Measurements from ENCODE around the gene EGLN3.
"Not testable (repeated sequence)": the region's sequence is repeated elsewhere in the genome, so short reads cannot be mapped to it uniquely, and the experiment has no call there.

EGLN3 gene

DNA sequence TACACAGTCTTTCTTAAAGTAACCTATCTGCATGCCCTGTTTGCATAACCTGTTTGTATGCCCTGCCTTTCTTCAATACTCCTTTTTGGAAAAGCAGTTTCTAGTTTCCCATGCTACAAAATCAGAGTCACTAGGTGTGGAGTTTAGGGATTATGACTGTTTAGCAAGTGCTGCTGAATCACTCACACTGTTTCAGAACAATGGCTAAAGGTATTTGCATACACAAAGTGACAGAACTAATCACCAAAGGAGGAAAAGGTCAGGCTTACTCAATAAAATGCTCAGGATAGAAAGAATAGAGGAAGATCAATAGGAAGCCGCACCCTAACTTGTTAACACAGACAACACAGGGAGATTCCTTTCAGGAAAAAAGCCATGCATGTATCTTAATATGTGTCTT lies 19.4 kb downstream of the EGLN3 start:
- no peaks in the 10 kb centered on the region for H3K27me3 ChIP-seq (ENCODE audit: control insufficient read depth in 5 of 5, insufficient read depth in 4 of 5, low read length in 5 of 5)
- H3K9ac ChIP-seq (ENCODE audit: low read length in 5 of 5): no peak overlapping the region
- H3K4me1 ChIP-seq (ENCODE audit: control insufficient read depth in 5 of 5, insufficient read depth in 5 of 5, low read length in 5 of 5): peaks cover 0 to 16% (median 5%) of the 10 kb centered on the region in 5 donors
- no peak overlapping the region for H3K27ac ChIP-seq (ENCODE audit: low read depth, low read length)
- no peaks in the 10 kb centered on the region for H3K9me3 ChIP-seq (ENCODE audit: control insufficient read depth in 5 of 5, low read length in 5 of 5)
- no peaks in the 10 kb centered on the region for H3K36me3 ChIP-seq (ENCODE audit: control insufficient read depth in 5 of 5, insufficient read depth in 5 of 5, low read length in 5 of 5)
- no peak overlapping the region for H3K4me3 ChIP-seq (ENCODE audit: low read depth in 1 of 5, low read length in 5 of 5)

DNA sequence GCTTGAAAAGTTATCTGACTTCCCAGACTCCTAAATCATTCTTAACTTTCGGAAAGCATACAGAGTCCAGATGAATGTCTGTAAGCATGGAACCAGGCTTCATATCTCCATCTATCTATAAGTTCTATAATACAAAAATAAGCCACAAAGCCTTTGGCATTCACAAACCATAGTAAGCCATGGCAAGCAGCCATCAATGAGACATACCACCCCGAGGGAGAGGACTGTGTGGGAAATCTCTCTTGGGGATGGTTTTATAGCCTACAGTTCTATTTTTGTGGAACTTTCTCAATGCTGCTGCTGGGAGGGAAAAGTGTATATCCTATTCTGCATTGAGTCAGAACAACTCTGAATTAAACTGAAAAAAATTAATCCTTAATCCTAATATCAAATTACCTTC lies 20.4 kb downstream of the EGLN3 start:
- Histone ChIP-seq H3K36me3 (ENCODE audit: control insufficient read depth in 5 of 5, insufficient read depth in 5 of 5, low read length in 5 of 5) (no peaks in the 10 kb centered on the region), H3K9ac (ENCODE audit: low read length in 5 of 5) (no peak overlapping the region), H3K27me3 (ENCODE audit: control insufficient read depth in 5 of 5, insufficient read depth in 4 of 5, low read length in 5 of 5) (no peaks in the 10 kb centered on the region), H3K4me3 (ENCODE audit: low read depth in 1 of 5, low read length in 5 of 5) (no peak overlapping the region), H3K4me1 (ENCODE audit: control insufficient read depth in 5 of 5, insufficient read depth in 5 of 5, low read length in 5 of 5) (peaks cover 0 to 16% (median 5%) of the 10 kb centered on the region in 5 donors), H3K27ac (ENCODE audit: low read depth, low read length) (no peak overlapping the region), H3K9me3 (ENCODE audit: control insufficient read depth in 5 of 5, low read length in 5 of 5) (no peaks in the 10 kb centered on the region)

- Histone ChIP-seq H3K27me3 (ENCODE audit: control insufficient read depth in 5 of 5, insufficient read depth in 4 of 5, low read length in 5 of 5) (no peaks in the 10 kb centered on the region), H3K9ac (ENCODE audit: low read length in 5 of 5) (no peak overlapping the region), H3K4me3 (ENCODE audit: low read depth in 1 of 5, low read length in 5 of 5) (no peak overlapping the region), H3K9me3 (ENCODE audit: control insufficient read depth in 5 of 5, low read length in 5 of 5) (no peaks in the 10 kb centered on the region), H3K4me1 (ENCODE audit: control insufficient read depth in 5 of 5, insufficient read depth in 5 of 5, low read length in 5 of 5) (peaks cover 0 to 16% (median 5%) of the 10 kb centered on the region in 5 donors), H3K36me3 (ENCODE audit: control insufficient read depth in 5 of 5, insufficient read depth in 5 of 5, low read length in 5 of 5) (no peaks in the 10 kb centered on the region), H3K27ac (ENCODE audit: low read depth, low read length) (no peak overlapping the region)
These were observed 21.0 kb downstream of the EGLN3 start for GRCh38 chr14:33929799-33930408.

DNA sequence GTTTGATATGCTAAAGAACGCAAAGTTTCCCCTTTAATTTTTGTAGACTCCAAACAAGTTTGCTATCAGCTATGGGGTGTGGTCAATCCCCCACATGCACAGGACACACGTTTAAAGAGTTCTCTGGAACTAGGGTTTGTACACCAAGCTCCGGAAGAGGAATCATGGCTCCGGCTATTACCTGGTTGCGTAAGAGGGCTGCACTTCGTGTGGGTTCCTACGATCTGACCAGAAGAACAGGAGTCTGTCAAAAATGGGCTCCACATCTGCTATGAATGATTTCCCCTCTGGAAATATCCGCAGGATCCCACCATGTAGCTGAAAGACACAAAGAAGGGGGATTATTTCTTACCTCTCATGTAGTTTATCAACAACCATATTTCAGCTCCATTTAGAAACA lies 22.0 kb downstream of the EGLN3 start:
- Histone ChIP-seq H3K4me3 (ENCODE audit: low read depth in 1 of 5, low read length in 5 of 5) (no peak overlapping the region), H3K9ac (ENCODE audit: low read length in 5 of 5) (no peak overlapping the region), H3K36me3 (ENCODE audit: control insufficient read depth in 5 of 5, insufficient read depth in 5 of 5, low read length in 5 of 5) (no peaks in the 10 kb centered on the region), H3K27ac (ENCODE audit: low read depth, low read length) (no peak overlapping the region), H3K27me3 (ENCODE audit: control insufficient read depth in 5 of 5, insufficient read depth in 4 of 5, low read length in 5 of 5) (no peaks in the 10 kb centered on the region), H3K4me1 (ENCODE audit: control insufficient read depth in 5 of 5, insufficient read depth in 5 of 5, low read length in 5 of 5) (peaks cover 0 to 13% (median 5%) of the 10 kb centered on the region in 5 donors), H3K9me3 (ENCODE audit: control insufficient read depth in 5 of 5, low read length in 5 of 5) (no peaks in the 10 kb centered on the region)

GRCh38 chr14:33927944-33928343 lies 22.9 kb downstream of the EGLN3 start:
- Histone ChIP-seq H3K36me3 (ENCODE audit: control insufficient read depth in 5 of 5, insufficient read depth in 5 of 5, low read length in 5 of 5) (no peaks in the 10 kb centered on the region), H3K4me3 (ENCODE audit: low read depth in 1 of 5, low read length in 5 of 5) (no peak overlapping the region), H3K4me1 (ENCODE audit: control insufficient read depth in 5 of 5, insufficient read depth in 5 of 5, low read length in 5 of 5) (peaks cover 0 to 6% (median 0%) of the 10 kb centered on the region in 5 donors), H3K27ac (ENCODE audit: low read depth, low read length) (no peak overlapping the region), H3K27me3 (ENCODE audit: control insufficient read depth in 5 of 5, insufficient read depth in 4 of 5, low read length in 5 of 5) (no peaks in the 10 kb centered on the region), H3K9me3 (ENCODE audit: control insufficient read depth in 5 of 5, low read length in 5 of 5) (no peaks in the 10 kb centered on the region), H3K9ac (ENCODE audit: low read length in 5 of 5) (no peak overlapping the region)

DNA sequence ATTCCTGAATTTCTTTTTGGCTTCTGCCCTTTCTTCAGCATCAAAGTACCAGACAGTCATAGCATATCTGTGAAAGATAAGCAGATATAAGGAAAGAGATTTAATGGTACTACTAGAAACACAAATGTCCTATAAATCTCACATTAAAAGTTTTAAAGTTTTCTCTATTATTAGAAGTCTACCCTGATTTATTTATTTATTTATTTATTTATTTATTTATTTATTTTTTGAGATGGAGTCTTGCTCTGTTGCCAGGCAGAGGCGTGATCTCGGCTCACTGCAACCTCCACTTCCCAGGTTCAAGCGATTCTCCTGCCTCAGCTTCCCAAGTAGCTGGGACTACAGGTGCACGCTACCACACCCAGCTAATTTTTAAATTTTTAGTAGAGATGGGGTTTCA lies 23.9 kb downstream of the EGLN3 start:
- H3K27ac ChIP-seq (ENCODE audit: low read depth, low read length); H3K4me3 ChIP-seq (ENCODE audit: low read depth in 1 of 5, low read length in 5 of 5); H3K9ac ChIP-seq (ENCODE audit: low read length in 5 of 5); H3K4me1 ChIP-seq (ENCODE audit: control insufficient read depth in 5 of 5, insufficient read depth in 5 of 5, low read length in 5 of 5); H3K36me3 ChIP-seq (ENCODE audit: control insufficient read depth in 5 of 5, insufficient read depth in 5 of 5, low read length in 5 of 5); H3K27me3 ChIP-seq (ENCODE audit: control insufficient read depth in 5 of 5, insufficient read depth in 4 of 5, low read length in 5 of 5); H3K9me3 ChIP-seq (ENCODE audit: control insufficient read depth in 5 of 5, low read length in 5 of 5): not testable (repeated sequence)

DNA sequence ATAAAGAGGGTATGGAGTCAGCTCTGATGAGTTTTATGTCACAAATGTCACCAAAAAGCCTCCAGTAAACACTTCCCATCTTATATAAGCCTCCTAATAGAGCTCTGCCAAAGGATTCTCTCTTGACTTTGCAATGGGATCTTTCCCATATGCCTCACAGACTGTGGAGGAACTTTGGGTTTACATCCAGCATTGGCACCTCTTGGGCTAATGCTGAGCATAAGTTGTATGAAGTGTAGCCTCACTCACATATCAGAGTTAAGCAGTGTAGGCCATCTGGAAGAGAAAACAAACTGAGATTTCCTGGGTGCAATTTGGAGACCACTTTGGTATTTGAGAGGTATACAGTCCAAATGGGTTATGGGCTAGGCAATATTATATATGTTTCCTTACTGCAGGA lies 24.9 kb downstream of the EGLN3 start:
- Histone ChIP-seq H3K27me3 (ENCODE audit: control insufficient read depth in 5 of 5, insufficient read depth in 4 of 5, low read length in 5 of 5) (no peaks in the 10 kb centered on the region), H3K4me1 (ENCODE audit: control insufficient read depth in 5 of 5, insufficient read depth in 5 of 5, low read length in 5 of 5) (no peaks in the 10 kb centered on the region), H3K4me3 (ENCODE audit: low read depth in 1 of 5, low read length in 5 of 5) (no peak overlapping the region), H3K9me3 (ENCODE audit: control insufficient read depth in 5 of 5, low read length in 5 of 5) (no peaks in the 10 kb centered on the region), H3K36me3 (ENCODE audit: control insufficient read depth in 5 of 5, insufficient read depth in 5 of 5, low read length in 5 of 5) (no peaks in the 10 kb centered on the region), H3K27ac (ENCODE audit: low read depth, low read length) (no peak overlapping the region), H3K9ac (ENCODE audit: low read length in 5 of 5) (no peak overlapping the region)

DNA sequence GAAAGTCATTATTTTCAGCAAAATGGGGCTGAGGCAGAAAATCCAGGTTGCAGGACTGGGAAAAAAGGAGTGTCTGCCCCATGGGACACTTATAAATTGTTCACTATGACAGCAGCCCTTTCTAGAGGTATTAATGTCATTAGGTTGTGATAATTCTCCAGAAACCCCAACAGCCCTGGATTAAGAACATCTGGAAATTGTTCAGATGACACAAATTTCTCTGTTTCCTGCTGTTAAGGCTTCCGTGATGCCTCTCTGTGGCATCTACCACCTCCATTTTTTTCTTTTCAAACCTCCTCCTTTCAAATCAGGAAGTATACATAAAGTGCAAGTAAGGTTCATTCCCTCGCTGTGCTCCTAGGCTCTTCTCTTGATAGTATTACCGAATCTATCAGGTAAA lies 25.6 kb downstream of the EGLN3 start:
- Histone ChIP-seq H3K9ac (ENCODE audit: low read length in 5 of 5) (no peak overlapping the region), H3K36me3 (ENCODE audit: control insufficient read depth in 5 of 5, insufficient read depth in 5 of 5, low read length in 5 of 5) (no peaks in the 10 kb centered on the region)

GRCh38 chr14:33924566-33925100 lies 26.2 kb downstream of the EGLN3 start:
- no peaks in the 10 kb centered on the region for H3K9me3 ChIP-seq (ENCODE audit: control insufficient read depth in 5 of 5, low read length in 5 of 5)
- H3K9ac ChIP-seq (ENCODE audit: low read length in 5 of 5): no peak overlapping the region
- H3K27ac ChIP-seq (ENCODE audit: low read depth, low read length): no peak overlapping the region
- no peaks in the 10 kb centered on the region for H3K27me3 ChIP-seq (ENCODE audit: control insufficient read depth in 5 of 5, insufficient read depth in 4 of 5, low read length in 5 of 5)
- H3K4me1 ChIP-seq (ENCODE audit: control insufficient read depth in 5 of 5, insufficient read depth in 5 of 5, low read length in 5 of 5): no peaks in the 10 kb centered on the region
- no peak overlapping the region for H3K4me3 ChIP-seq (ENCODE audit: low read depth in 1 of 5, low read length in 5 of 5)
- no peaks in the 10 kb centered on the region for H3K36me3 ChIP-seq (ENCODE audit: control insufficient read depth in 5 of 5, insufficient read depth in 5 of 5, low read length in 5 of 5)

More for the DNA sequence above, 25.6 kb downstream of the EGLN3 start:
- H3K9me3 ChIP-seq (ENCODE audit: control insufficient read depth in 5 of 5, low read length in 5 of 5): no peaks in the 10 kb centered on the region
- H3K27ac ChIP-seq (ENCODE audit: low read depth, low read length): no peak overlapping the region
- H3K27me3 ChIP-seq (ENCODE audit: control insufficient read depth in 5 of 5, insufficient read depth in 4 of 5, low read length in 5 of 5): no peaks in the 10 kb centered on the region
- H3K4me3 ChIP-seq (ENCODE audit: low read depth in 1 of 5, low read length in 5 of 5): no peak overlapping the region
- H3K4me1 ChIP-seq (ENCODE audit: control insufficient read depth in 5 of 5, insufficient read depth in 5 of 5, low read length in 5 of 5): no peaks in the 10 kb centered on the region

DNA sequence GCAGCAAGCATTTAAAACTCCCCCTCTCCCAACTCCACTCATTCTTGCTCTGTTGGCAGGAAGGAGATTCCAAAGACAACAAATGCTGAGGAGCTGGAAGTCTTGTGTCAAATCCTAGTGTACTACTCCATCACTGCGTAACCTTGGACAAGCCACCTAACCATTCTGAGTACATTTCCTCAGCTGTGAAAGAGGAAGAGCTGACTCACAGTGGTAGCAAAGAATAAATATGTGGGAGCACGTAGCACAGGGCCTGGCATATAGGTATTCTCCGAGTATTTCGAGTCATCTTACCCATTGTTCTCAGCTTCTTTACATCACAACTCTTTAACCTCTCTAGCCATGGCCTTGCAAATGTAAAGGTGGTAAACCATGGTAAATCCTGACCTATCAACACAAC lies 28.7 kb downstream of the EGLN3 start:
- Histone ChIP-seq H3K27ac (ENCODE audit: low read depth, low read length) (no peak overlapping the region), H3K4me3 (ENCODE audit: low read depth in 1 of 5, low read length in 5 of 5) (no peak overlapping the region), H3K36me3 (ENCODE audit: control insufficient read depth in 5 of 5, insufficient read depth in 5 of 5, low read length in 5 of 5) (no peaks in the 10 kb centered on the region), H3K27me3 (ENCODE audit: control insufficient read depth in 5 of 5, insufficient read depth in 4 of 5, low read length in 5 of 5) (no peaks in the 10 kb centered on the region), H3K4me1 (ENCODE audit: control insufficient read depth in 5 of 5, insufficient read depth in 5 of 5, low read length in 5 of 5) (peaks cover 0 to 7% (median 3%) of the 10 kb centered on the region in 5 donors), H3K9ac (ENCODE audit: low read length in 5 of 5) (no peak overlapping the region), H3K9me3 (ENCODE audit: control insufficient read depth in 5 of 5, low read length in 5 of 5) (no peaks in the 10 kb centered on the region)
